HEK293T (cell line): ENCODE measurements around the gene POU2F3.

ENCODE experiments used
- ELF4 ChIP-seq: fragments of 450-650 bp; IDR thresholded peaks from 2 replicates; pipeline ENCODE4 v1.6.1; 2017; ENCODE audit warnings: antibody characterized with exemption
- HDGF ChIP-seq: fragments of 450-650 bp; IDR thresholded peaks from 2 replicates; pipeline ENCODE4 v1.6.1; 2017; ENCODE audit warnings: antibody characterized with exemption, borderline replicate concordance
- LEF1 ChIP-seq: fragments of 450-650 bp; IDR thresholded peaks from 2 replicates; pipeline ENCODE4 v1.6.1; 2017; ENCODE audit warnings: mild to moderate bottlenecking, borderline replicate concordance
- SP1 ChIP-seq: fragments of 450-650 bp; IDR thresholded peaks from 2 replicates; pipeline ENCODE4 v1.6.1; 2017

DNA sequence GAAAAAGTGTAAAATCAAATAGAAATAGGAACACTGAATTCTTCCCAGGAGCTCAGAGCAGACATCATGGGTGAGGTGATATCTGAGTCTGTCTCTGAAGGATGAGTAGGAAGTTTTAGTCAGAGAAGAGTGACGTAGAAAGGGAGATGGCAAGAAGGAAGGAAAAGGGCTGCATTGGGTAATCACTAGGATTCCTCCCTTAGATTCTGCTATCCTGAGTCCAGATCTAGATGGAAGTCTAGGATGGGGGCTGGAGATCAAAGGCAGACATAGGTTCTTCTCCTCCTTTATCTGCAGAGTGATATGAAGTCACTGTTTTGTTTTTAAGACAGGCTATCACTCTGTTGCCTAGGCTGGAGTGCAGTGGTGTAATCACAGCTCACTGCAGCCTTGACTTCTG is 30.4 kb downstream of the POU2F3 start:
- no peak for TF ChIP-seq LEF1
- TF ChIP-seq SP1, result no peak
- TF ChIP-seq ELF4, result no peak
- no peak for TF ChIP-seq HDGF
